Measurements from ENCODE around the gene FRMD1. TPM values are rescaled to one million over a fixed set of nuclear protein-coding genes. Genes with fewer than 3 reads are reported as not detected.

FRMD1 gene
- total RNA-seq, 1 experiment from 2014 or later, result not detected

DNA sequence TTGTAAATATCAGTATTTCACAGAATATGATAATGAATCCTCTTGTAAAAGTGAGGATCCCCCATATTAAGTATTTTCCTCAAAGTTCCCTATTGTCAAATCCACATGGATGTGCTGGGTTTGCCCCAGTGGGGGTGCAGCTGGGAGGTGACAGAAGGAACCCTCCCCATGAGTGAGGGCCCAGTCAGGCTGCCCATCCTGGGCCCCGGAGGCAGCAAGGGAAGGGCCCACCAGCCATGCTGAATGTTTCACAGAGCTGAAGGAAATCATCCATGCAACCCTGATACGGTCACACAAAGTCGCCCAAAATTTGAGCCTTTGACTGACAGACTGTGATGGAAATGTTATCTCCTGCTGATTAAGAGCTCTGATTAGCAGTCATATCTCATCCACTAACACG, 39.7 kb downstream of the FRMD1 start:
- Histone ChIP-seq H3K4me1 (ENCODE audit: low read length) (no peaks in the 10 kb centered on the region), H3K27ac (ENCODE audit: low read length) (no peak overlapping the region), H3K79me2 (ENCODE audit: low read length) (no peaks in the 10 kb centered on the region), H3K4me2 (ENCODE audit: low read depth, low read length, poor library complexity, severe bottlenecking) (no peak overlapping the region), H4K20me1 (ENCODE audit: insufficient read depth, low read depth, low read length) (no peaks in the 10 kb centered on the region), H3K4me3 (ENCODE audit: low read length) (no peak overlapping the region), H3K36me3 (ENCODE audit: insufficient read depth, low read length) (no peaks in the 10 kb centered on the region), H3K9me2 (replicated peaks; ENCODE audit: insufficient read depth, low read length) (no peaks in the 10 kb centered on the region), H2AFZ (ENCODE audit: low read length) (no peak overlapping the region), H3K9me3 (ENCODE audit: low read length) (0 out of 2 replicates have a peak, but pooled peaks cover 3% of the 10 kb centered on the region), H3K27me3 (ENCODE audit: low read length) (0 out of 2 replicates have a peak, but pooled peaks cover 3% of the 10 kb centered on the region), H3K9ac (ENCODE audit: low read length) (no peak overlapping the region)
- DNase-seq, result no peak

- Histone ChIP-seq H3K9me2 (replicated peaks; ENCODE audit: insufficient read depth, low read length) (no peaks in the 10 kb centered on the region), H3K9ac (ENCODE audit: low read length) (no peak overlapping the region), H4K20me1 (ENCODE audit: insufficient read depth, low read depth, low read length) (no peaks in the 10 kb centered on the region), H3K27ac (ENCODE audit: low read length) (no peak overlapping the region), H3K79me2 (ENCODE audit: low read length) (no peaks in the 10 kb centered on the region), H3K4me2 (ENCODE audit: low read depth, low read length, poor library complexity, severe bottlenecking) (no peak overlapping the region), H3K4me3 (ENCODE audit: low read length) (no peak overlapping the region), H3K4me1 (ENCODE audit: low read length) (no peaks in the 10 kb centered on the region), H3K9me3 (ENCODE audit: low read length) (0 out of 2 replicates have a peak, but pooled peaks cover 3% of the 10 kb centered on the region), H3K27me3 (ENCODE audit: low read length) (0 out of 2 replicates have a peak, but pooled peaks cover 3% of the 10 kb centered on the region), H3K36me3 (ENCODE audit: insufficient read depth, low read length) (no peaks in the 10 kb centered on the region), H2AFZ (ENCODE audit: low read length) (no peak overlapping the region)
- DNase-seq, result no peak
Observed at GRCh38 chr6:168038576-168039140, 40.4 kb downstream of the FRMD1 start.

DNA sequence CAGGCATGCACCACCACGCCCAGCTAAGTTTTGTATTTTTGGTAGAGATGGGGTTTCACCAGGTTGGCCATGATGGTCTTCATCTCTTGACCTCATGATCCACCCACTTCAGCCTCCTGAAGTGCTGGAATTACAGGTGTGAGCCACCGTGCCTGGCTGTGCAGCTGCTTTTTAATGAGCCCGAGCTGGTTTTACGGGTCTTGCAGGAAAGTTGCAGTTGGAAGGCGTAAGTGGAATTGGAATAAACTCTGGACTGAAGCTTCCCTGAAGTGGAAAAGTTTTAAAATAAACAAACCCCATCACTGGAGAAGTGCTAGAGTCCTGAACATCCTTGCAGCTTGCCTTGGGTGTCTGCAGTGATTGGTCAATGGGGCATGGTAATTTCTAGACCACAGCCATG, 41.2 kb downstream of the FRMD1 start:
- Histone ChIP-seq H3K27ac (ENCODE audit: low read length) (no peak overlapping the region), H3K9ac (ENCODE audit: low read length) (no peak overlapping the region), H3K4me1 (ENCODE audit: low read length) (no peaks in the 10 kb centered on the region), H3K36me3 (ENCODE audit: insufficient read depth, low read length) (no peaks in the 10 kb centered on the region), H3K9me2 (replicated peaks; ENCODE audit: insufficient read depth, low read length) (no peaks in the 10 kb centered on the region), H3K4me2 (ENCODE audit: low read depth, low read length, poor library complexity, severe bottlenecking) (no peak overlapping the region), H4K20me1 (ENCODE audit: insufficient read depth, low read depth, low read length) (no peaks in the 10 kb centered on the region), H2AFZ (ENCODE audit: low read length) (no peak overlapping the region), H3K79me2 (ENCODE audit: low read length) (no peaks in the 10 kb centered on the region), H3K9me3 (ENCODE audit: low read length) (0 out of 2 replicates have a peak, but pooled peaks cover 3% of the 10 kb centered on the region), H3K4me3 (ENCODE audit: low read length) (no peak overlapping the region), H3K27me3 (ENCODE audit: low read length) (0 out of 2 replicates have a peak, but pooled peaks cover 3% of the 10 kb centered on the region)
- no peak for DNase-seq

DNA sequence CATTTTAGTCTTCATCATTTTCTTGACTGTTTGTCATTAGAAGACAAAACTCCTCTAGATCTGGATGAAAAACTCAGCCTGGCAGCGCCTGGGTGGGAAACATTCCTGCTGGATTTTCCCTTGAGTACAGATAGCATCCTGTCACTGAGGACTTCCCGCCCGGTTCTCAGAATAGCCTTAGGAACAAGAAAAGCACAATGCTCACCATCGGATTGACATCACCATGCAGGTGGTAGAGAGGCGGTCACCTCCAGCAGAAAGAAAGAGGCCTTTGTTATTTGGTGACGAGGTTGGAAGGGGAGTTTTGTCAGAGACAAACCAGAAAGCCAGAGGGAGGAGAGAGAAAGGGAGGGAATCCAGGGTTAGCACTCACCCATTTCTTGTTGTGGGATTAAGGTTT, 41.8 kb downstream of the FRMD1 start:
- no peak overlapping the region for H2AFZ ChIP-seq (ENCODE audit: low read length)
- H3K27me3 ChIP-seq (ENCODE audit: low read length), result 0 out of 2 replicates have a peak, but pooled peaks cover 3% of the 10 kb centered on the region
- H3K9me2 ChIP-seq (replicated peaks; ENCODE audit: insufficient read depth, low read length), result no peaks in the 10 kb centered on the region
- H3K4me1 ChIP-seq (ENCODE audit: low read length), result no peaks in the 10 kb centered on the region
- no peak overlapping the region for H3K4me2 ChIP-seq (ENCODE audit: low read depth, low read length, poor library complexity, severe bottlenecking)
- 0 out of 2 replicates have a peak, but pooled peaks cover 3% of the 10 kb centered on the region for H3K9me3 ChIP-seq (ENCODE audit: low read length)
- no peaks in the 10 kb centered on the region for H3K36me3 ChIP-seq (ENCODE audit: insufficient read depth, low read length)
- DNase-seq, result no peak
- H3K79me2 ChIP-seq (ENCODE audit: low read length), result no peaks in the 10 kb centered on the region
- no peak overlapping the region for H3K9ac ChIP-seq (ENCODE audit: low read length)
- H4K20me1 ChIP-seq (ENCODE audit: insufficient read depth, low read depth, low read length), result no peaks in the 10 kb centered on the region
- H3K27ac ChIP-seq (ENCODE audit: low read length), result no peak overlapping the region
- H3K4me3 ChIP-seq (ENCODE audit: low read length), result no peak overlapping the region

- H3K36me3 ChIP-seq (ENCODE audit: insufficient read depth, low read length), result no peaks in the 10 kb centered on the region
- no peak overlapping the region for H3K4me2 ChIP-seq (ENCODE audit: low read depth, low read length, poor library complexity, severe bottlenecking)
- no peak overlapping the region for H2AFZ ChIP-seq (ENCODE audit: low read length)
- H3K27me3 ChIP-seq (ENCODE audit: low read length), result 0 out of 2 replicates have a peak, but pooled peaks cover 3% of the 10 kb centered on the region
- H3K79me2 ChIP-seq (ENCODE audit: low read length), result no peaks in the 10 kb centered on the region
- no peak overlapping the region for H3K27ac ChIP-seq (ENCODE audit: low read length)
- 0 out of 2 replicates have a peak, but pooled peaks cover 3% of the 10 kb centered on the region for H3K9me3 ChIP-seq (ENCODE audit: low read length)
- no peak overlapping the region for H3K9ac ChIP-seq (ENCODE audit: low read length)
- no peaks in the 10 kb centered on the region for H3K9me2 ChIP-seq (replicated peaks; ENCODE audit: insufficient read depth, low read length)
- no peak for DNase-seq
- no peaks in the 10 kb centered on the region for H4K20me1 ChIP-seq (ENCODE audit: insufficient read depth, low read depth, low read length)
- H3K4me1 ChIP-seq (ENCODE audit: low read length), result no peaks in the 10 kb centered on the region
- H3K4me3 ChIP-seq (ENCODE audit: low read length), result no peak overlapping the region
Observed at GRCh38 chr6:168035661-168036545, 43.1 kb downstream of the FRMD1 start.

DNA sequence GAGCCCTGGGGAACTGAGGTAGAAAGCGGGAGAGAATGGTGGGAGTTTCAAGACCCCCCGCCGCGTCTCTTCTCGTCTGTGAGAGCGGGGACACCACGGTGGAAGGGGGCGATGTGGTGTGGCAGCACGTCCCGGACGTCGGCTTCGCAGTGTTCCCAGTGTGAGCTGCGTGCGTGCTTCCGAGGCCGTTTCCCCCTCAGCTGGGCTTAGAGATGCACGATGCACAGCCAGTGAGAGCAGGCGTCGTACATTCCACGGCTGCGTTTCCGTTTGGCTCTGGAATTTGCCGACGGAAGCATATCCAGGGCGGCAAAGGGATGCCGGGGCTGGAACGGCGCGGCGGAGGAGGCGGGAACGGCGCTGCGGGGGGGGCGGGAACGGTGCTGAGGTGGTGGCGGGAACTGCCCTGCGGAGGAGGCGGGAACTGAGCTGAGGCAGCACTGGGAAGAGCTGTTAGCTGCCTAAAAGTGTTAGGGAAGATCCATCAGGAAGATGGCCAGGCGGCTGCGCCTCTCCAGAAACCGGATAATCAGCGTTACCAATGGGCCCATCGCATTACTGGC, 43.8 kb downstream of the FRMD1 start:
- no peak for DNase-seq
- Histone ChIP-seq H3K4me3 (ENCODE audit: low read length) (no peak overlapping the region), H3K4me2 (ENCODE audit: low read depth, low read length, poor library complexity, severe bottlenecking) (no peak overlapping the region)

GRCh38 chr6:168034537-168034936, 44.5 kb downstream of the FRMD1 start:
- H2AFZ ChIP-seq (ENCODE audit: low read length), result no peak overlapping the region
- H3K9ac ChIP-seq (ENCODE audit: low read length), result no peak overlapping the region
- H3K27me3 ChIP-seq (ENCODE audit: low read length), result 0 out of 2 replicates have a peak, but pooled peaks cover 3% of the 10 kb centered on the region
- H3K4me1 ChIP-seq (ENCODE audit: low read length), result no peaks in the 10 kb centered on the region
- no peak for DNase-seq
- no peaks in the 10 kb centered on the region for H4K20me1 ChIP-seq (ENCODE audit: insufficient read depth, low read depth, low read length)
- H3K4me3 ChIP-seq (ENCODE audit: low read length), result no peak overlapping the region
- H3K4me2 ChIP-seq (ENCODE audit: low read depth, low read length, poor library complexity, severe bottlenecking), result no peak overlapping the region
- H3K79me2 ChIP-seq (ENCODE audit: low read length), result no peaks in the 10 kb centered on the region
- H3K36me3 ChIP-seq (ENCODE audit: insufficient read depth, low read length), result no peaks in the 10 kb centered on the region
- no peak overlapping the region for H3K27ac ChIP-seq (ENCODE audit: low read length)
- H3K9me2 ChIP-seq (replicated peaks; ENCODE audit: insufficient read depth, low read length), result no peaks in the 10 kb centered on the region
- 0 out of 2 replicates have a peak, but pooled peaks cover 3% of the 10 kb centered on the region for H3K9me3 ChIP-seq (ENCODE audit: low read length)

More for the DNA sequence above, 43.8 kb downstream of the FRMD1 start:
- Histone ChIP-seq H2AFZ (ENCODE audit: low read length) (no peak overlapping the region), H3K4me1 (ENCODE audit: low read length) (no peaks in the 10 kb centered on the region), H3K79me2 (ENCODE audit: low read length) (no peaks in the 10 kb centered on the region), H3K9ac (ENCODE audit: low read length) (no peak overlapping the region), H4K20me1 (ENCODE audit: insufficient read depth, low read depth, low read length) (no peaks in the 10 kb centered on the region), H3K27ac (ENCODE audit: low read length) (no peak overlapping the region), H3K36me3 (ENCODE audit: insufficient read depth, low read length) (no peaks in the 10 kb centered on the region), H3K9me3 (ENCODE audit: low read length) (0 out of 2 replicates have a peak, but pooled peaks cover 3% of the 10 kb centered on the region), H3K9me2 (replicated peaks; ENCODE audit: insufficient read depth, low read length) (no peaks in the 10 kb centered on the region), H3K27me3 (ENCODE audit: low read length) (0 out of 2 replicates have a peak, but pooled peaks cover 3% of the 10 kb centered on the region)

- no peak overlapping the region for H3K4me2 ChIP-seq (ENCODE audit: low read depth, low read length, poor library complexity, severe bottlenecking)
- H3K4me1 ChIP-seq (ENCODE audit: low read length), result no peaks in the 10 kb centered on the region
- no peaks in the 10 kb centered on the region for H3K27me3 ChIP-seq (ENCODE audit: low read length)
- H3K27ac ChIP-seq (ENCODE audit: low read length), result no peak overlapping the region
- H2AFZ ChIP-seq (ENCODE audit: low read length), result no peak overlapping the region
- no peaks in the 10 kb centered on the region for H3K9me2 ChIP-seq (replicated peaks; ENCODE audit: insufficient read depth, low read length)
- H3K9ac ChIP-seq (ENCODE audit: low read length), result no peak overlapping the region
- H3K79me2 ChIP-seq (ENCODE audit: low read length), result no peaks in the 10 kb centered on the region
- H3K36me3 ChIP-seq (ENCODE audit: insufficient read depth, low read length), result no peaks in the 10 kb centered on the region
- no peak for DNase-seq
- H3K4me3 ChIP-seq (ENCODE audit: low read length), result no peak overlapping the region
- H3K9me3 ChIP-seq (ENCODE audit: low read length), result no peaks in the 10 kb centered on the region
- no peaks in the 10 kb centered on the region for H4K20me1 ChIP-seq (ENCODE audit: insufficient read depth, low read depth, low read length)
Observed at GRCh38 chr6:168033791-168034190, 45.2 kb downstream of the FRMD1 start.

Measured in Karpas-422 (cell line).